HG02840 (cell line): ENCODE results near the gene ZNF319.

Experiments
- ATAC-seq: cut with Tn5 transposase; IDR thresholded peaks from one replicate; pipeline ENCODE4 v1.9.1; 2021; ENCODE audit warnings: mild to moderate bottlenecking, moderate library complexity, moderate number of reproducible peaks; ENCODE audit not compliant: unreplicated experiment, low FRiP score

The ZNF319 gene

DNA sequence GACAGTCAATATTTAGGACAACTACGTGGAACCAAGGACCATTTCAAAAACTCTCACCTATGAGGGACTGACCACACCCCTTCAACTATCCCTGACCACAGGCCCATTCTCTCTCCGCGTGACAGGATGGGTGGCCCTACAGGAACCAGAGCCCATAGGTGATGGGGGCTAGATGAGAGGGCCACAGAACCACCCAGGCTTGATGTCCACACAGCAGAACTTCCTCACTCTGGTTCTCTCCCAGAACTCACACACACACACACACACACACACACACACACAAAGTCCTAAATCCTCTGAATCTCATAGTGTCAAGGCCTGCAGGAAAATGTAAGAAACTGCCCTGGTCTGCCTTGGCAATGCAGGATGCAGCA, 1.5 kb downstream of the ZNF319 start:
- ATAC-seq = no peak

DNA sequence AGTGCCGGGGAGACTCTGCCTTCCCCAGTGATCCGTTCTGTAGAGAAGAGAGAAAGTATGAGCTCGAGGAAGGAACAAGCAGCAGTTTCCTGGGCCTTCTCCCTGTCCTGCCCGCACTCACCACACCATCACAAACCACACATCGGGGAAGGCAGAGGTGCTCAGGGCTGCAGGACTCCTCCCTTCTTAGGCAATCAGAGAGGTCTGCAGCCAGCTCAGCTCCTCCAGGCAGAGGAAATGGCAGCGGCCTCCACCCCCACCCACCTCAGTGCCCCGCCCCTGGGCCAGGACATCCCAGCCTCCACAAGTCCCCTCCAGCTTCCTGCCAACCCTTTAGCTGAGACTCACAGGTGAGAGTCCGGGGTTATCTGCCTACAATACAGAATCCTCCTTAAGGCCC, 2.0 kb downstream of the ZNF319 start:
- ATAC-seq = no peak

DNA sequence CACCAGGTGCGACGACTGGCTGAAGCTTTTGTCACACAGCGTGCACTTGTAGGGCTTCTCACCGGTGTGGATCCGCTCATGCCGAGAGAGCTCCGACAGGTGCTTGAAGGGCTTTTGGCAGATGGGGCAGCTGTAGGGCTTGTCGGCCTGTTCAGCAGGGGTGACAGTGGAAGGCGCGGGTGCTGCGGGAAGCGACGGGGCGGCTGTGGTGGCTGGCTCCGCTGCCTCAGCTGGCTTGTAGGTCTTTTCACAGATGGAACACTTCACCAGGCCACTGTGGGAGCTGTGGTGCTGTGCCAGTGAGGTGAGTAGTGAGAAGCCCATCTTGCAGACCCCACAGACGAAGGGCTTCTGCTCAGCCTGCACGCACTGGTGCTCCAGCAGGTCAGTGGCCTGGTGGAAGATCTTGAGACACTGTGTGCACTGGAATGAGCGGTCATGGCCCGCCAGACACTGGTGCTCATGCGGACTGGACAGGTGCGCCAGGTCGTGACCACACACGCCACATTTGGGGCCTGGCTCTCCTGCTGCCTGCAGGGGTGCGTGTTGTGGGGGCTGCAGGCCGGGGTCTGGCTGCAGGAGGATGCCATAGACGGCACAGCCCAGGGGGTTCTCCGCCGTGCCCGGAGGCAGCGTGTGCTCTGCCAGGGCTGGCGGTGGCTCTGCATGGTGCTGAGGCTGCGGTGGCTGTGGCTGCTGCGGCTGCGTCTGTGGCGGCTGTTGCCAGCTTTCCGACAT, 2.8 kb downstream of the ZNF319 start:
- no peak for ATAC-seq

DNA sequence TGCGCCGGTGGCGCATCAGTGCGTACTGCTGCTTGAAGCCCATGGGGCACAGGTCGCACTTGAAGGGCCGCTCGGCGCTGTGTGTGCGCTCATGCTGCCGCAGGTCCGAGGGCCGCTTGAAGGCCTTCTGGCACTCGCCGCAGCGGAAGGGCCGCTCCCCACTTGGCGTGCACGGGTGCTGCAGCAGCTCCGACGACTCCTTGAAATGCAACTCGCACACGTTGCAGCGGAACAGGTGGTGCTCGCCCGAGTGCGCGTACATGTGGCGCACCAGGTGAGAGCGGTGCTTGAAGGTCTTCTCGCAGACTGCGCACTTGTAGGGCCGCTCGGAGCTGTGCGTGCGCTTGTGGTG, 3.3 kb downstream of the ZNF319 start:
- no peak for ATAC-seq

DNA sequence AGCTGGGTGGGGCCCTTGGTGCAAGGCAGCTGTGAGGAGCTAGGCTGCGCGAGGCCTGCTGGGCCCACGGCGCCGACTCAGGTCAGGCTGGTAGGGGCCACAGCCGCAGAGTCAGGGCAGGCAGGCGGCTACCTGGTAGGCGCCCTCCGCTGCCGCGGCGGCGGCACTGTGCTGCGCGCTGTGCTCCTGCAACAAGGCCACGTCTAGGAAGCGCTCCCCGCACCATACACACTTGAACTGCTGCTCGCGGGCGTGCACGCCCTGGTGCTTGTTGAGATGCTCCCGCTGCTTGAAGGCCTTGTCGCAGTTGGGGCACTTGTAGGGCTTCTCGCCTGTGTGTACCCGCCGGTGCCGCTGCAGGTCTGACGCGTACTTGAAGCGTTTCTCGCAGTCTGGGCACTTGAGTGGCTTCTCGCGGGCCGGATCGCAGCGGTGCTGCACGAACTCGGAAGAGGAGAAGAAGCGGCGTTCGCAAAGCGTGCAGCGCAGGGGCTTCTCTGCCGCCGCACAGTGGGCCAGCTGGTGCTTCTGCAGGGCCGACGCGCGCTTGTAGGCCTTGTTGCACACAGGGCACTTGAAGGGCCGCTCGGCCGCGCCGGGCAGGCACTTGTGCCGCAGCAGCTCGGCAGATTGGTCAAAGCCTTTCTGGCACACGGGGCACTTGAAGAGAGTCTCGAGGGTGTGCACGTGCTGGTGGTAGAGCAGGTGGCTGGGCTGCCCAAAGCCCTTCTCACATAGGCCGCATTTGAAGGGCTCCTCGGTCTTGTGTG, 3.9 kb downstream of the ZNF319 start:
- no peak for ATAC-seq

DNA sequence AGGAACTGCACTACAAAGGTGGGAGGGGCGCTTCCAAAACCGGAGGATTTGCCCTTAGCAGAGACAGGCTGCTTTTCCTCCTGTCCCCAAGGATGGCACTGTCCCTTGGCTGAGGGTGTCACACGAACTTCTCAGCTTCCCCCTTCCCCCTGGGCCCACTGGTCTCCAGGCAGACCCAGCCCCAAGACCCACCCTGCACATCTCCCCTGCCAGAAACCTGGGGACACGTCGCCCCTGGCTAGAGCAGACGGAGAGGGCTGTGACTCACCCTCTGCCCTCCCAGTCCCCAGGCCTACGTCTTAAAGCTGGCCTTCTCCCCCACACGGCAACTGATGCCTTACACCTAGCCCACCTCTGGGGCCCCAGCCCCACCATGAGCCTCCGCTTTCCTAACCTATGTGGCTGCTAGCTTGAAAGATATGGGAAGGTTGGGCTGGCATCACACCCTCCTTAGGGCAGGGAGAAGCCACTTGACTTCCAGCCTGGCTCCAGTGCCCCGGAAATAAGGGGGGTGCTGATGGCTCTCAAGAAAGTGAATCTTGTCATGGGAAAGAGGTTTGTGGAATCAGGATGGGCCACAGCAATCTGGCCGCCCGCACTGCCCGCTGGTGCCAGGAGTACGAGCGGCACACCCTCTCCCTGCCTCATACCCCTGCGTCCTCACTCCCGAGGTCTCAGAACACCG, 4.6 kb downstream of the ZNF319 start:
- no peak for ATAC-seq

DNA sequence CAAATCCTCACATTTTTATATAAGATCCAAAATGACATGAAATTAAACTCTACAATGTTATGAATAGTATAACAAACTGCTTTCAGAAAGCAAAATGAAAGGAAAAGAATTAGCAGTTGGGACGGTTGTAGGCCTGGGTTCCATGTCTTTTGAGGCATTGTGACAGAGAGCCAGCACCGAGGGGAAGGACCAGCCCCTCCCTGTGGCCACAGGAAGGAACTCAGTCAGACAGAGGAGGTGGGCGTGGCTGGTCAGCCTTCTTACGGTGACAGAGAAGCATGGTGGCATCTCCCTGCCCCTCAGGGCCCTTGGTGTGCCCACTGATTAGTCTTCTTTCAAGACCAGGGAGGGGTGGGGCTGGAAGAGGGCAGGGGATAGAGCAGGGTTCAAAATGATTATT, 5.7 kb downstream of the ZNF319 start:
- ATAC-seq = no peak

DNA sequence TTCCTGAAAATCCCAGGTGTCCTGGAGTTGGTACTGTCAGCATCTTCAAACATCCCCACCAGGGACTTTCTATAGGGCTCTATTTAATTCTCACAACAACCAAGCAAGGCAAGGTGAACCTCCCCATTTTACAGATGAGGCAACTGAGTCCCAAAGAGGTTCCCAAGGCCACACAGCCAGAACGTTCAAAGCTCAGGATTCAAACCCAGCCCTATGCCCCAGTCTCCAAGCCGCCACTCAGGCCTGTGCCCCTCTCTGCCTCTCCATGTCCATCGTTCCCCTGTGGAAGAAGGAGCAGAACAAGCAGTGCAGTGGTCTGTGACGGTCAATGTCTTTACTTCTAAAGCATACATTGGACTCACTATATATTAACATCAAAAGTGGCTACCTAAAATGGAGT, 6.1 kb downstream of the ZNF319 start:
- no peak for ATAC-seq

DNA sequence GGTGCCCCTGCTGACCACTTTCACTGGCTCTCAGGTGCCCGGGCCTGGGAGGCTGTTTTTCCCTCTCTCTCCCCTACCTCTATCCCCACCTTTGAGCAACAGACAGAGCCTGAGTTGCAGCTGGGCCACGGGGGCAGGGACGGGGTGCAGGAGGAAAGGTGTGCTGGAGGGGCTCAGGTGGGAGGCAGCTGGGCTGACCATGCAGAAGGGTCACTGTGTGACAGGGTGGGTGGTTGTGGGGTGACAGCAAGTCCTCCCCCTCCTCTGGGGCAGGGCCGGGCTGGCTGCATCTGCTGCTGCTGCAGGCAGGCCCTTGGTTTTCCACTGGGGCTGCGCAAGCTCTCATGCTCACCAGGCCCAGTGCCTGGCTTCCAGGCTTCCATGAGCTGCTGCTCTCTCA, 6.6 kb downstream of the ZNF319 start:
- ATAC-seq = no peak

DNA sequence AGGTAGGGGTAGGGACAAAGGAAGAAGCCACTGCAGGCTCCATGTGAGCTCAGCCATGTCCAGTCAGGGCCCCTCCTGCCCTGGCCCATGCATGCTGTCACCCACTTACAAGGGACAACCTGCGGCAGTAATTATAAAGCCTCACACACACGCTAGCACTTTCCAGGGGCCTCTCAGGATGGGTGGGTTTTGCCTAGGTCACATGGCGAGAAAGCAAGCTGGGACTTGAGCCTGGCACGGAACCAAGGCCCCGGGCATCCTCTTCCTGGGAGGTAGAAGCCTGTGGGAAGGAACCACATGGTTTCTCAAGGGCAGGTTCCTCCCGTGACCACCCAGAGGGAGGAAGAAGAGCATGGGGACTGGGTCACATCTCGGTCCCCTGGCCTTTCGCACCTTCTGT, 7.0 kb downstream of the ZNF319 start:
- ATAC-seq = no peak

DNA sequence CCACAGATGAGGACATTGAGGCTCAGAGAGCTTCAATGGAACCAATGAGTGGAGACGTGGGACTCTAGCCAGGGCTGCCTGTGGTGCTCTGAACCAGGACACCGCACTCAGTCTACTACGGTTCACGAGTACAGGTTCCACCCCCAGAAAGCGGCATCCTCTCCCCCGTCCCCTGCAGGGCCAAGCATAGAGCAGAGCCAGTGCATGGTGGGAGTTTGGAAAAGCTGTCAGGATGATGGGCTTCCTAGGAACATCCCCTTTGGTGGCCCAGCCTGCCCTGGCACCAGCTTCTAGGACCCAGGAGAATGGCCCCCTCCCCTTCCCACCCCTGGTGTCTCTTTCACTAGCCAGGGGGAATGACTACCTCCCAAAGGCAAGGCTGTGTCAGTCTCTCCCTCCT, 8.4 kb downstream of the ZNF319 start:
- no peak for ATAC-seq

DNA sequence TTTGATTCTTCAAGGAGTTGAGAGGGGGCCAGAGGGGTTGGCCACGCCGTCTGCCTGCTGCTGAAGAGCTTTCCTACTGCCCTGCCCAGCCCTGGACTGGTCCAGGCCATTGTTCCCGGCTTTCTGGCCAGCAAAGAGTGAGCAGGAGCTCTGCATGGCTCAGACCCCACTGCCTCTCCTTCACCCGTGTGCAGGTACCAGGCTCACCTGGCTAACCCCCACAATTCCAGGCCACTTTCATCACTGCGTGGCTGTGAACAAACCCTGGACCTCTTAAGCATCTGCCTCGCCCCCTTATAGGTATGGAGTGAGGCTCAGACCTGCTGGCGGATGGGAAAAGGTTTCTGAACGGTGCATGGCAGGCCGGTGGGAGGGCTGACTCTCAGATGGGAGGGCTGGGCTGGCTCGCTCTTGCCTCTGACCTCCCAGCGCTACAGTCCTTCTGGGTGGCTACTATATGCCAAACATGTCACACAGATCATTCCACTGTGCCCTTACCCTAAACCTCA, 8.9 kb downstream of the ZNF319 start:
- ATAC-seq = no peak

DNA sequence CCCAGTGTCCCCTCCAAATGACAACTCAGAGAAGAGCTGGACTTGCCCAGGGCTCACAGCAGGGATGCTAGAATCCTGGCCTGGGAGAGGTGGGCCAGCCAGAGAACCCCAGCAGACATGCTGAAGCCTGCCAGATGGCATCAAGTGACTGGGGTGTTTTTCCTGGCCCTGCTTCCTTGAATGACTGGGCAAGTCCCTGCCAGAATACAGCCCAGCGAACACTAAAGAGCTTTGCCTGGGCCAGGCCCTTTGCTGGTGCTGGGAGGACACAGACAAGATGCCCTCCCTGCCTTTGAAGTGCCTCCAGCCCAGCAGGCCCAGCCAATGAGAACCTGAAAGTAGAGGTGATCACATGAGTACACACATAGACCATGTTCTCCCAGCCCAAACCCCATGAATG, 11.5 kb downstream of the ZNF319 start:
- no peak for ATAC-seq

DNA sequence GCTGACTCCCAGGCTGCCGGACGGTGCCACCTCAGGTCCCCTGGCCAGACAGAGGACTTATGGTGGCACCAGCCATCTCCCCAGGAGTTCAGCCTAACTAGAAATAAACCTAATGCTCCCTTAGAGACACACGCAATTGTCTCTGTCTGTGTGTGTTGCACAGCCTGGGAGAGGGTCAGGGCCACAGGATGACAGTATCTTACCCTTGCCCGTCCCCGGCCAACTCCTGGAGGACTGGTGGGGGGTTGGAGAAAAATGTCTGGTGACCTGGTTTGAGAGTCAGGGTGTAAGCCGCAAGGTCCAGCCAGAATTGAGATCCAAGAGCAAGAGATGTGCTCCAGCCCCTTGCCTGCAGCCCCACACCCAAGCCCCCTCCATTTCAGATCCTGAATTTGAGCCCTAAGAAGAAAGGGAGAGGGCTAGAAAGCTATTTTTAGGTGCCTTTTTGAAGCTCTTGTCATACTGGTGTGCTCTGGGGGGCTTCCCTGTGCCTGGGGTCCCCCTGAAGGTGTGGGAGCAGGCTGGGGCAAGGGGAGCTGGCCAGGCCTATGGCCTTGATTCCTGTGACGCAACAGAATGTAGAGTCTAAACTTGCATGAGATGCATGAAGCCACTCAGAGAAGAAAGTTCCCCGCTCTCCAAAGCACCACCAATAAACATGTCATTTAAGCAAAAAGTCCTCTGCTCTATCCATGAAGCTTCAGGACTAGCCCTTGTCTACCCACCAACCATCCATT, 12.9 kb downstream of the ZNF319 start:
- no peak for ATAC-seq

DNA sequence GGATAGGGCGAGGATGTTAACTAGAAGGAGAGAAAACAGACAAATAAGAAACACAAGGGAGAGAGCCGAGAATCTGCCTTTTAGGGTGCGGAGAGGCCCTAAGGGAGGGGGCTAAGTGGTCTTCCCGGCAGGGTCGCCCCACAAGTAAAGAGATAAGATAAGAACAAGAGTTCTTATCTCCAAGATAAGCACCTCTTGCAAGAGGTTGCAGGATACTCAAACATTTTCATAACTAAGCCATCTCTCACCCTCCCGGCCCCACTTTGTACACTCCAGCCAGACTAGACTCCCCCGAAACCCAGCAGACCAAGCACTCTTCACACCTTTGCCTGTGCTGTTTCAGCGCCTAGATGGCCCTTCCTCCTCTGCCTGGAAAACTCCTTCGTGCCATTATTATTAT, 14.3 kb downstream of the ZNF319 start:
- ATAC-seq = no peak

DNA sequence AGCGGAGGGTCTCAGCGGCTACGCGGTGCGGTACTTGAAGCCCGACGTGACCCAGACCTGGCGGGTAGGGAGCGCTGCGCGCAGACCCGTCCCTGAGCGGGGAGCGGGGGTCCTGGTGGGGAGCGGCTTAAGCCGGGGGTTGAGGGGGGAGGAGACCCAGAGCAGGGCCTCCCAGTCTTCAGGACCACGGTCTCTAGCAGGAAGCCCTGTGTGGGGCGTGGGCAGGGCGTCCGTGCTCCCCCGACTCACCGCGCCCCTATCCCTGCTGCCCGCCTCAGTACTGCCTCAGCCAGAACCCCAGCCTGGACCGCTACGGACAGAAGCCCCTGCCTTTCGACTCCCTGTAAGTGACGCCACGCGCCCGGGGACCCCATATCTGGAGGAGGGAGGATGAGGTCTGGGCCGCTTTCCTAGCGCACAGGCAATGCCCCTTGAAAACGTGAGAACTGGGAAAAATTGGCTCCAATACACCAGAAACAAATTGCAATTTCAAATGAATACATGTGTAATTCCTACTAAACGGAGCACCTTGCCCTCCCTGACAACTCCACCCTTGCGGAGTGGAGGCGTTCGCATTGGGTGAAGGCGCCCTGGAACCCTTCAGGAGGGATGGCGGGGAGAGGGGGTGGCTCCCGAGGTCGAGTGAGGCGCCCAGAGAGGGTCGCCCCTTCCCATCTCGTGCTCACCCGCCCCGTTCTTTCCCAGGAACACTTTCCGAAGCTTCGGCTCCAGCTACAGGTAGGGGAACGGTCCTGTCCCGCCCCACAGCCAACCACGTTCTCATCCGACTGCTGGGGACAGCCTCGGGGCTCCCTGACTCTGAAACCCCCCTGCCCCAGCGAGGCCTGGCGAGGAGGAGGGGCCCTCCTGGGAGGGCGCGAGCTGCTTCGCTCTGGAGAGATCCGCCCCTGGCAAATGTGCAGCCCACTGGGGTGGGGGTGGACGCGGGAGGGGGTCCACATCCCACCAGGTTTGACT, 15.0 kb downstream of the ZNF319 start:
- no peak for ATAC-seq

DNA sequence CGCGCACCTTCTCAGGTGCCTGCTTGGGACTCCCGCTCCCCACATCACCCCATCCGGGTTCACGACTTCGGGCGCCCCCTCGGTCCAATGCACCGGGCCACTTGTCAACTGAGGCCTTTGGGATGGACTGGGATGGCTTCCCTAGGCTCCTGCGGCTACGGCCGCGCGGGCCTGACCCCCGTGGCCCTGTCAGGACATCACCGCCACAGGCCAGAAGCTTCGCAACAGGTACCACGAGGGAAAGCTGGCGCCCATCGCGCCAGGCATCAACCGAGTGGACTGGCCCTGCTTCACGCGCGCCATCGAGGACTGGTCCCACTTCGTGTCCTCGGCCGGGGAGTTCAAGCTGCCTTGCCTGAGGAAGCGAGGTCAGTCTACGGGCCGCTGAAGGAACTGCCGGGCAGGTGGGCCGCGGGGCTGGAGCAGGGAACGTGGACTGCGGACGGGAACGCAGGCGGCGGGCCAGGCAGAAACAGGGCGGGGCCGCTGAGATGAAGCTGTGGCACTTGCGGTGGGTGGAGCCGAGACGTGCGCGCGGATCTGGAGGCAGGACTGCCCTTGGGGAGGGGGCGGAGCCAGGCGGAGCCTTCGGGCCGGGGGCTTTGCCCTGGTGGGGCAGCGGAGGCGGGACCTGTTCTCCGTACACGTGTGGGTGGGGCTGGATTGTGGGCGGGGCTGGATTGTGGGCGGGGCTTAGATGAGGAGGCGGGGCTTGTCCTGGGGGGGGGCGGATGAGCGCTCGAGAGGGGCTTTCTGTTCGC, 15.8 kb downstream of the ZNF319 start:
- ATAC-seq = no peak

DNA sequence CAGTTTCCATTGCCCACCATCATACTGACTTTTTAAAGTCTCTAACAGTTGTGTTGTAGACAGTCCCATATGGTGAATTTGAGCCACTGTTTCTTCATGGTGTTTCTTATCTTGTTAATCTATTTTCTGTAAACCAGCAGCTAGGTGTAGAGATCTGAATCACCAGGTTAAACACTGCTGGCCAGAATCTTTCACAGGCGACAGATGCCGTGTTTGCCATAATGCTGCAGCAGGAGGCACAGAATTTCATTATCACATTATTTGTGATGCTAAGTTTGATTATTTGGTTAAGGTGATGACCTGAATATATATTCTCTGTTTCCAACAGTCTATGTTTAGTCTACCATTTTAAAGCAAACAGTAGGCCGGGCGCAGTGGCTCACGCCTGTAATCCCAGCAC, 18.1 kb downstream of the ZNF319 start:
- ATAC-seq = no peak

DNA sequence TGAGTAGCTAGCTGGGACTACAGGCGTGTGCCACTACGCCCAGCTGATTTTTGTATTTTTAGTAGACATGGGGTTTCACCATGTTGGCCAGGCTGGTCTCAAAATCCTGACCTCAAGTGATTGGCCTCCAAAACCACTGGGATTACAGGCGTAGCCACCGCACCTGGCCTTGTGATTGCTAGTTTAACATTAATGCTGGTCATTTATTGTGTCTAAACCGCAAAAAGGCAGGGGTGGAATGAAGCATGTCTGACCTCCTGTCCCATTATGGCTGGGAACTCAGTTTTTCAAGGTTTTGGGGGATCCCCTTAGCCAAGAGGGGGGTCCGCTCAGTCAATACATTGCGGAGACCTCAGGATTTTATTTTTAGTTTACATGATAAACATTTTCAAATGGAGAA, 18.8 kb downstream of the ZNF319 start:
- no peak for ATAC-seq
